Activated CD4-positive, alpha-beta T cell treated with anti-CD3 and anti-CD28 coated beads, Interleukin-2, amount 10 ng/mL, durations not matched to agents 24 days and 14 days (primary cell): Measurements from ENCODE around the gene IL16. TPM values are rescaled to one million over a fixed set of nuclear protein-coding genes. Genes with fewer than 3 reads are reported as not detected.
A peak's percentile ranks its signal among the peaks of the same experiment; 100 is the strongest.

Experiments
- DNase-seq: peaks from one replicate; pipeline ENCODE4 v3.0.0; 2022
- H3K27ac Mint-ChIP-seq: one replicate; pipeline ENCODE4 v1.8.0; 2022; ENCODE audit warnings: mild to moderate bottlenecking, mixed read lengths
- H3K27me3 Mint-ChIP-seq: one replicate; pipeline ENCODE4 v1.8.0; 2022; ENCODE audit warnings: mixed read lengths
- H3K36me3 Mint-ChIP-seq: one replicate; pipeline ENCODE4 v1.8.0; 2022; ENCODE audit warnings: low read depth, mild to moderate bottlenecking, mixed read lengths
- H3K4me1 Mint-ChIP-seq: one replicate; pipeline ENCODE4 v1.8.0; 2021; ENCODE audit warnings: mixed read lengths
- H3K4me3 Mint-ChIP-seq: one replicate; pipeline ENCODE4 v1.8.0; 2022; ENCODE audit warnings: mild to moderate bottlenecking, moderate library complexity, mixed read lengths
- H3K9me3 Mint-ChIP-seq: one replicate; pipeline ENCODE4 v1.8.0; 2021; ENCODE audit warnings: mixed read lengths
- intact Hi-C: fragments of 100-400 bp; cut with micrococcal nuclease; formaldehyde crosslinking; loops from one replicate; pipeline ENCODE4 v1.15.1; 2023
- total RNA-seq: library from RNA; stranded (reverse); gene quantifications from 2 replicates; pipeline ENCODE4 v1.2.3, GENCODE V29; 2022

Gene IL16
- total RNA-seq, 1 donor from 2014 or later, result 93.2 TPM

GRCh38 chr15:81282606-81282895 is 85.9 kb downstream of the IL16 start:
- H3K9me3 Mint-ChIP-seq, result peaks cover 18% of the 10 kb centered on the region
- H3K27ac Mint-ChIP-seq, result no peak overlapping the region
- peaks cover 11% of the 10 kb centered on the region for H3K36me3 Mint-ChIP-seq
- intact Hi-C loops, result no loop called here
- no peaks in the 10 kb centered on the region for H3K27me3 Mint-ChIP-seq
- no peak for DNase-seq
- peaks cover 46% of the 10 kb centered on the region for H3K4me1 Mint-ChIP-seq
- H3K4me3 Mint-ChIP-seq, result no peak overlapping the region

GRCh38 chr15:81282911-81283310 is 86.2 kb downstream of the IL16 start:
- Mint-ChIP-seq H3K27me3 (no peaks in the 10 kb centered on the region), H3K4me1 (peaks cover 49% of the 10 kb centered on the region), H3K36me3 (peaks cover 11% of the 10 kb centered on the region), H3K4me3 (no peak overlapping the region), H3K9me3 (peaks cover 22% of the 10 kb centered on the region), H3K27ac (no peak overlapping the region)
- intact Hi-C loops, result no loop called here
- no peak for DNase-seq

- no peaks in the 10 kb centered on the region for H3K27me3 Mint-ChIP-seq
- H3K9me3 Mint-ChIP-seq, result peaks cover 22% of the 10 kb centered on the region
- H3K27ac Mint-ChIP-seq, result no peak overlapping the region
- no peak for DNase-seq
- intact Hi-C loops, result loop anchor here (5.0 kb wide), 1 partner anchor 38 kb away; the partner anchor contains the start of gene STARD5
- H3K4me1 Mint-ChIP-seq, result peaks cover 56% of the 10 kb centered on the region
- H3K4me3 Mint-ChIP-seq, result no peak overlapping the region
- peaks cover 13% of the 10 kb centered on the region for H3K36me3 Mint-ChIP-seq
Measured at GRCh38 chr15:81284256-81285031, 87.8 kb downstream of the IL16 start.

GRCh38 chr15:81285461-81285860 is 88.8 kb downstream of the IL16 start:
- Mint-ChIP-seq H3K4me1 (peaks cover 58% of the 10 kb centered on the region), H3K36me3 (peaks cover 14% of the 10 kb centered on the region), H3K9me3 (peaks cover 22% of the 10 kb centered on the region), H3K4me3 (peak overlapping the region; percentile 71), H3K27ac (peak overlapping the region; percentile 85), H3K27me3 (no peaks in the 10 kb centered on the region)
- DNase-seq, result no peak
- intact Hi-C loops, result loop anchor here (5.0 kb wide), 1 partner anchor 37 kb away; the partner anchor contains the start of gene STARD5

GRCh38 chr15:81286621-81287121 is 90.0 kb downstream of the IL16 start:
- Mint-ChIP-seq H3K9me3 (peaks cover 22% of the 10 kb centered on the region), H3K4me1 (peaks cover 62% of the 10 kb centered on the region), H3K4me3 (peak overlapping the region; percentile 71), H3K27ac (peak overlapping the region; percentile 85), H3K27me3 (no peaks in the 10 kb centered on the region), H3K36me3 (peaks cover 14% of the 10 kb centered on the region)
- intact Hi-C loops, result loop anchor here (1.0 to 5.0 kb wide), 3 partner anchors 8 to 36 kb away; partner anchors contain the start of gene STARD5
- DNase-seq, result peak; percentile 71

- H3K36me3 Mint-ChIP-seq, result peaks cover 14% of the 10 kb centered on the region
- DNase-seq, result no peak
- H3K27me3 Mint-ChIP-seq, result no peaks in the 10 kb centered on the region
- H3K9me3 Mint-ChIP-seq, result peaks cover 22% of the 10 kb centered on the region
- peaks cover 68% of the 10 kb centered on the region for H3K4me1 Mint-ChIP-seq
- H3K4me3 Mint-ChIP-seq, result no peak overlapping the region
- no peak overlapping the region for H3K27ac Mint-ChIP-seq
- intact Hi-C loops, result loop anchor here (5.0 kb wide), 1 partner anchor 34 kb away; the partner anchor contains the start of gene STARD5
Measured at GRCh38 chr15:81288040-81288439, 91.4 kb downstream of the IL16 start.

GRCh38 chr15:81288616-81289015 is 91.9 kb downstream of the IL16 start:
- intact Hi-C loops, result loop anchor here (5.0 kb wide), 1 partner anchor 34 kb away; the partner anchor contains the start of gene STARD5
- Mint-ChIP-seq H3K4me1 (peaks cover 69% of the 10 kb centered on the region), H3K27me3 (no peaks in the 10 kb centered on the region), H3K9me3 (peaks cover 22% of the 10 kb centered on the region), H3K27ac (no peak overlapping the region), H3K36me3 (peaks cover 14% of the 10 kb centered on the region), H3K4me3 (no peak overlapping the region)
- DNase-seq, result no peak

GRCh38 chr15:81289910-81290309 is 93.2 kb downstream of the IL16 start:
- H3K4me1 Mint-ChIP-seq, result peaks cover 76% of the 10 kb centered on the region
- H3K9me3 Mint-ChIP-seq, result peaks cover 22% of the 10 kb centered on the region
- no peaks in the 10 kb centered on the region for H3K27me3 Mint-ChIP-seq
- intact Hi-C loops, result loop anchor here (5.0 to 10.0 kb wide), 4 partner anchors 32 to 757 kb away; partner anchors contain the start of genes MEX3B and STARD5
- H3K27ac Mint-ChIP-seq, result no peak overlapping the region
- DNase-seq, result no peak
- H3K36me3 Mint-ChIP-seq, result peaks cover 15% of the 10 kb centered on the region
- no peak overlapping the region for H3K4me3 Mint-ChIP-seq

GRCh38 chr15:81291916-81292522 is 95.3 kb downstream of the IL16 start:
- Mint-ChIP-seq H3K4me1 (peaks cover 75% of the 10 kb centered on the region), H3K27me3 (no peaks in the 10 kb centered on the region), H3K36me3 (peaks cover 17% of the 10 kb centered on the region), H3K4me3 (peak overlapping the region; percentile 94), H3K27ac (peak overlapping the region; percentile 95), H3K9me3 (peaks cover 12% of the 10 kb centered on the region)
- DNase-seq, result no peak
- intact Hi-C loops, result loop anchor here (5.0 to 10.0 kb wide), 3 partner anchors 110 to 755 kb away; partner anchors contain the start of gene MEX3B

GRCh38 chr15:81292523-81293001 is 95.9 kb downstream of the IL16 start:
- Mint-ChIP-seq H3K27ac (peak overlapping the region; percentile 95), H3K4me3 (peak overlapping the region; percentile 94), H3K27me3 (no peaks in the 10 kb centered on the region), H3K36me3 (peaks cover 19% of the 10 kb centered on the region), H3K4me1 (peaks cover 73% of the 10 kb centered on the region), H3K9me3 (peaks cover 10% of the 10 kb centered on the region)
- DNase-seq, result peak; percentile 85
- intact Hi-C loops, result loop anchor here (5.0 to 10.0 kb wide), 3 partner anchors 110 to 755 kb away; partner anchors contain the start of gene MEX3B

GRCh38 chr15:81293728-81294515 is 97.2 kb downstream of the IL16 start:
- no peaks in the 10 kb centered on the region for H3K27me3 Mint-ChIP-seq
- DNase-seq, result peak; percentile 93
- no peaks in the 10 kb centered on the region for H3K9me3 Mint-ChIP-seq
- H3K36me3 Mint-ChIP-seq, result peaks cover 27% of the 10 kb centered on the region
- intact Hi-C loops, result loop anchor here (1.0 to 10.0 kb wide), 5 partner anchors 8 to 753 kb away; partner anchors contain the start of gene MEX3B
- H3K4me3 Mint-ChIP-seq, result peak overlapping the region; percentile 94
- H3K27ac Mint-ChIP-seq, result peak overlapping the region; percentile 95
- H3K4me1 Mint-ChIP-seq, result peaks cover 72% of the 10 kb centered on the region

- H3K4me3 Mint-ChIP-seq, result peak overlapping the region; percentile 94
- H3K27ac Mint-ChIP-seq, result peak overlapping the region; percentile 95
- H3K9me3 Mint-ChIP-seq, result no peaks in the 10 kb centered on the region
- no peak for DNase-seq
- H3K27me3 Mint-ChIP-seq, result no peaks in the 10 kb centered on the region
- peaks cover 74% of the 10 kb centered on the region for H3K4me1 Mint-ChIP-seq
- intact Hi-C loops, result loop anchor here (1.0 to 10.0 kb wide), 5 partner anchors 8 to 753 kb away; partner anchors contain the start of gene MEX3B
- peaks cover 30% of the 10 kb centered on the region for H3K36me3 Mint-ChIP-seq
Measured at GRCh38 chr15:81294516-81294880, 97.8 kb downstream of the IL16 start.

GRCh38 chr15:81295486-81296121 is 98.9 kb downstream of the IL16 start:
- Mint-ChIP-seq H3K9me3 (no peaks in the 10 kb centered on the region), H3K4me1 (peaks cover 73% of the 10 kb centered on the region), H3K27ac (peak overlapping the region; percentile 95), H3K36me3 (peaks cover 41% of the 10 kb centered on the region), H3K27me3 (no peaks in the 10 kb centered on the region), H3K4me3 (peak overlapping the region; percentile 94)
- intact Hi-C loops, result loop anchor here (1.0 to 10.0 kb wide), 6 partner anchors 9 to 491 kb away; partner anchors contain the start of gene STARD5
- no peak for DNase-seq
